Endothelial cell of umbilical vein (primary cell): Measurements from ENCODE around the gene TMEM222. TPM values are rescaled to one million over a fixed set of nuclear protein-coding genes. Genes with fewer than 3 reads are reported as not detected.

ENCODE experiments used
- BruUV-seq: library from RNA; stranded (reverse); fragments of 400-500 nt; replicated peaks from 2 replicates; lab custom pipeline; 2021; lab: Mats Ljungman, UMichigan
- CTCF ChIA-PET: fragments of 300-600, 350-600 bp; sonication (Branson Sonifier 250); formaldehyde crosslinking; loops from one replicate; lab custom pipeline; 2021; ENCODE audit warnings: antibody characterized with exemption, inconsistent platforms; lab: Charles Lee
- POLR2A ChIA-PET: fragments of 300-600, 350-600 bp; sonication (Branson Sonifier 250); formaldehyde crosslinking; loops from one replicate; lab custom pipeline; 2021; ENCODE audit warnings: antibody characterized with exemption, inconsistent platforms; lab: Charles Lee
- DNase-seq: peaks from one replicate; pipeline ENCODE4 v3.0.0-alpha.2; 2011; ENCODE audit warnings: low read depth, low spot score
- FAIRE-seq: peaks from 2 replicates; lab custom pipeline; 2011; peaks lifted over from hg19 to GRCh38; lab: Jason Lieb, UNC
- H2AFZ ChIP-seq: 2 replicates; pipeline ENCODE4 v1.6.0; 2012; ENCODE audit warnings: low read depth, low read length, control low read depth, inconsistent platforms
- H3K27ac ChIP-seq: 2 replicates; pipeline ENCODE4 v1.5.1; 2011; ENCODE audit warnings: low read depth, mild to moderate bottlenecking, control low read depth, low read length, moderate library complexity; ENCODE audit not compliant: insufficient read depth
- H3K27me3 ChIP-seq, 2 experiments: 2 replicates each; pipeline versions ENCODE4 v1.6.0 to v1.6.1; 2011; ENCODE audit warnings: low read length in 2 of 2, mixed read lengths in 1 of 2; ENCODE audit not compliant: control insufficient read depth in 2 of 2, insufficient read depth in 2 of 2
- H3K36me3 ChIP-seq, 2 experiments: 2 replicates in 1 of 2; 3 replicates in 1 of 2; pipeline ENCODE4 v1.5.1; 2011; ENCODE audit warnings: low read length in 2 of 2, mild to moderate bottlenecking in 1 of 2, moderate library complexity in 1 of 2; ENCODE audit not compliant: control insufficient read depth in 2 of 2, insufficient read depth in 2 of 2; ENCODE audit errors: extremely low read depth in 1 of 2
- H3K4me1 ChIP-seq: 3 replicates; pipeline ENCODE4 v1.5.1; 2011; ENCODE audit warnings: mild to moderate bottlenecking, low read length; ENCODE audit not compliant: control insufficient read depth, insufficient read depth; ENCODE audit errors: extremely low read depth
- H3K4me2 ChIP-seq: 2 replicates; pipeline ENCODE4 v1.6.1; 2011; ENCODE audit warnings: low read length, control low read depth, mixed read lengths; ENCODE audit not compliant: insufficient read depth
- H3K4me3 ChIP-seq, 3 experiments: fragments of 200-600 bp in 1 of 3; sonication (generic), shearing (Covaris generic) in 1 of 3; replicated peaks in 1 of 3; 2 replicates each; pipeline ENCODE4 v1.5.1; 2011 to 2016; ENCODE audit warnings: control low read depth in 3 of 3, low read length in 3 of 3, mild to moderate bottlenecking in 2 of 3, inconsistent platforms in 1 of 3, low read depth in 1 of 3, moderate library complexity in 1 of 3; ENCODE audit not compliant: insufficient read depth in 1 of 3
- H3K79me2 ChIP-seq: 2 replicates; pipeline ENCODE4 v1.6.0; 2012; ENCODE audit warnings: low read length, inconsistent platforms; ENCODE audit not compliant: control insufficient read depth, insufficient read depth
- H3K9ac ChIP-seq: replicated peaks from 2 replicates; pipeline ENCODE3; 2011; ENCODE audit warnings: low read length, control low read depth; ENCODE audit not compliant: insufficient read depth; ENCODE audit errors: extremely low read depth
- H3K9me1 ChIP-seq: replicated peaks from 3 replicates; pipeline ENCODE4 v1.6.0; 2011; ENCODE audit warnings: mild to moderate bottlenecking, low read length; ENCODE audit not compliant: control insufficient read depth, insufficient read depth; ENCODE audit errors: extremely low read depth
- H3K9me3 ChIP-seq: replicated peaks from 2 replicates; pipeline ENCODE4 v1.5.1; 2012; ENCODE audit warnings: low read length, inconsistent platforms; ENCODE audit not compliant: control insufficient read depth, insufficient read depth
- H4K20me1 ChIP-seq: replicated peaks from 2 replicates; pipeline ENCODE3; 2011; ENCODE audit warnings: mild to moderate bottlenecking, low read length; ENCODE audit not compliant: control insufficient read depth, insufficient read depth; ENCODE audit errors: extremely low read depth
- CTCF ChIP-seq, 2 donors: IDR thresholded peaks; 1 replicate in 1 of 2; 2 replicates in 1 of 2; pipeline ENCODE4 v1.5.1; 2011; ENCODE audit warnings: low read length in 2 of 2, mild to moderate bottlenecking in 2 of 2, moderate library complexity in 2 of 2, control low read depth in 1 of 2, inconsistent platforms in 1 of 2, low read depth in 1 of 2; ENCODE audit not compliant: insufficient read depth in 1 of 2; ENCODE audit errors: extremely low read depth in 1 of 2
- GATA2 ChIP-seq: IDR thresholded peaks from 2 replicates; pipeline ENCODE4 v1.7.0; 2011; ENCODE audit warnings: low read depth, mild to moderate bottlenecking, moderate library complexity, mixed read lengths, low read length; ENCODE audit not compliant: insufficient read length, insufficient read depth
- JUN ChIP-seq: IDR thresholded peaks from 2 replicates; pipeline ENCODE4 v1.6.1; 2011; ENCODE audit warnings: borderline replicate concordance, low read depth; ENCODE audit not compliant: insufficient read length, insufficient read depth
- MYC ChIP-seq: IDR thresholded peaks from one replicate; pipeline ENCODE4 v1.6.1; 2011; ENCODE audit warnings: mild to moderate bottlenecking, low read depth, low read length
- POLR2AphosphoS5 ChIP-seq: IDR thresholded peaks from 2 replicates; pipeline ENCODE4 v1.6.1; 2012; ENCODE audit warnings: low read depth, mild to moderate bottlenecking, control low read depth, low read length, moderate library complexity; ENCODE audit not compliant: insufficient read depth
- dilution Hi-C: fragments of 300-500 bp; cut with MboI; formaldehyde crosslinking; loops from one replicate; pipeline ENCODE4 v1.15.0; 2019; ENCODE audit warnings: low sequenced_read_pairs; ENCODE audit not compliant: extremely low pct_ligation_motif_present
- intact Hi-C: fragments of 100-400 bp; cut with micrococcal nuclease; formaldehyde crosslinking; loops from one replicate; pipeline ENCODE4 v1.10.0; 2022
- polyA plus RNA-seq, 4 experiments: library from polyadenylated mRNA; depleted of rRNA in 3 of 4; stranded (reverse) in 3 of 4; unstranded in 1 of 4; fragments of >200 nt; gene quantifications; 2 replicates each; pipeline versions ENCODE4 v1.2.1 to v1.2.3, GENCODE V29; 2011 to 2012; ENCODE audit warnings: missing spikeins in 1 of 4
- total RNA-seq: library from RNA; stranded (reverse); gene quantifications from 2 replicates; pipeline ENCODE4 v1.2.3, GENCODE V29; 2021

TMEM222 gene
- total and polyA plus RNA-seq, 2 donors (not counting 3 experiments of a cell fraction or from before 2014, with no cell fraction given), result 45.8 to 76.1 TPM

DNA sequence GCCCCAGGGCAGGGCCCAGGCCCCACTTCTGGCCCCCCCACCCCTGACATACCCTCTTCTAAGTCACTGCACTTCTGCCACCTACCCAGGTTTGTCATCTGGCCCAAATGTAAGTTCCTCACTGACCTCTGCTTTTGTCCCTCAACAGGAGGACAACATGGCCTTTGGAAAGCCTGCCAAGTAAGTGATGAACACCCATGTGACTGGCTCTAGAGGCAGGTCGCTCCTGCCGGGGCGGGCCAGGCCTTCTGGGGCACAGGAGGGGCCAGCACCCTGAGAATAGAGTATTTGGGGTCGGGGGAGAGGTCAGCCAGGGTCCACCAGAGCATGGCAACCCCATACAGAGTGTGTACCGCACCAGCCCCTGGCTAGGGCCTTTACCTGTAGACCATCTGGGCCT is 10.0 kb downstream of the TMEM222 start:
- H3K27ac ChIP-seq, result no peak overlapping the region
- no peaks in the 10 kb centered on the region for H3K27me3 ChIP-seq
- ChIA-PET CTCF (interaction anchor here (1.2 to 2.5 kb wide), 23 partner anchors 9 to 286 kb away, joined by 3 to 57 read pairs (median 11); partner anchors contain the start of genes MAP3K6 and SYTL1), POLR2A (no interaction called here)
- peaks cover 5 to 48% of the 10 kb centered on the region in 2 experiments for H3K36me3 ChIP-seq
- FAIRE-seq, result no peak
- intact Hi-C loops, result loop anchor here (1.0 kb wide), 2 partner anchors 10 to 63 kb away; partner anchors contain the start of gene TMEM222
- peaks cover 25% of the 10 kb centered on the region for H3K79me2 ChIP-seq
- no peaks in the 10 kb centered on the region for H3K4me1 ChIP-seq
- dilution Hi-C loops, result no loop called here
- H2AFZ ChIP-seq, result no peak overlapping the region
- BruUV-seq, result no TSS peak
- no peak for DNase-seq
- no peaks in the 10 kb centered on the region for H3K9me1 ChIP-seq
- TF ChIP-seq GATA2 (no peak), POLR2AphosphoS5 (no peak), JUN (no peak), CTCF (IDR thresholded peaks at IDR 0.05; ENCODE audit: extremely low read depth in 1 of 2, insufficient read depth in 1 of 2, low read depth in 1 of 2, low read length in 2 of 2) (no peak), MYC (no peak)
- H3K4me3 ChIP-seq, result no peak overlapping the region
- H3K9ac ChIP-seq, result no peak overlapping the region
- H3K4me2 ChIP-seq, result no peak overlapping the region
- H3K9me3 ChIP-seq, result no peaks in the 10 kb centered on the region
- H4K20me1 ChIP-seq, result peaks cover 2% of the 10 kb centered on the region
